Nephron progenitor cell (in vitro differentiated cells): ENCODE results near the gene EARS2.

Source experiments
- DNase-seq: peaks from one replicate; pipeline ENCODE4 v3.0.0; 2021
- H3K27ac Mint-ChIP-seq: 2 replicates; pipeline ENCODE4 v1.8.0; 2021; ENCODE audit warnings: mild to moderate bottlenecking, moderate library complexity, mixed read lengths
- H3K27me3 Mint-ChIP-seq: 2 replicates; pipeline ENCODE4 v1.8.0; 2021; ENCODE audit warnings: mild to moderate bottlenecking, low read depth, mixed read lengths; ENCODE audit not compliant: poor library complexity
- H3K36me3 Mint-ChIP-seq: 2 replicates; pipeline ENCODE4 v1.8.0; 2021; ENCODE audit warnings: low read depth, mixed read lengths
- H3K4me1 Mint-ChIP-seq: 2 replicates; pipeline ENCODE4 v1.8.0; 2021; ENCODE audit warnings: mixed read lengths
- H3K4me3 Mint-ChIP-seq: 2 replicates; pipeline ENCODE4 v1.8.0; 2021; ENCODE audit warnings: mild to moderate bottlenecking, moderate library complexity, mixed read lengths
- H3K9me3 Mint-ChIP-seq: 2 replicates; pipeline ENCODE4 v1.8.0; 2021; ENCODE audit warnings: mild to moderate bottlenecking, moderate library complexity, mixed read lengths
- CTCF ChIP-seq: fragments of 200-600 bp; sonication (generic); IDR thresholded peaks from 2 replicates; pipeline ENCODE4 v1.5.0; 2021; ENCODE audit warnings: antibody characterized with exemption

Gene EARS2

DNA sequence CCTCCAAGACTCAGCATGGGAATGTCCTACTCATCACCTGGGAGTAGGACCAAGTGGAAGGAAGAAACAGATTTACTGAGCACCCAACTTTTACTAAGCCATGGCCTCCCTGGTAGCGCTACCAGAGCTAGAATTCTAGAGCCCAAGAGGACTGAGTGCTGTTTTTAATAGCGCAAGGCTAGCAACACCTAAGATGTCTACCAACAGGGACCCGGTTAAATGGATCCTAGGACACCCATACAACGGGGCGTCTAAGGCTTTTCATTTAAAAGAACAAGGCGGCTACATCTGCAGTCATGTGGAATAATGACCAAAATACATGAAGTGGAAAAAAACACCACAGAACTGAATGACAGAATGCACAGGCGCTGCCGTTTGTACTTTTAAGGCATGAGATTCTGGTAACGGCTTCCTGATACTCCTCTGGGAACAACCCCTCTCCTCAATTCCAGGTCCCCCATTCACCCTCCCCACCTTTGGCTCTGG, 51.9 kb downstream of the EARS2 start:
- peaks cover 17% of the 10 kb centered on the region for H3K36me3 Mint-ChIP-seq
- H3K27me3 Mint-ChIP-seq: no peaks in the 10 kb centered on the region
- H3K4me3 Mint-ChIP-seq: no peak overlapping the region
- H3K27ac Mint-ChIP-seq: peak overlapping the region; percentile 42
- DNase-seq: no peak
- H3K9me3 Mint-ChIP-seq: no peaks in the 10 kb centered on the region
- no peak for TF ChIP-seq CTCF
- H3K4me1 Mint-ChIP-seq: peaks cover 48% of the 10 kb centered on the region

DNA sequence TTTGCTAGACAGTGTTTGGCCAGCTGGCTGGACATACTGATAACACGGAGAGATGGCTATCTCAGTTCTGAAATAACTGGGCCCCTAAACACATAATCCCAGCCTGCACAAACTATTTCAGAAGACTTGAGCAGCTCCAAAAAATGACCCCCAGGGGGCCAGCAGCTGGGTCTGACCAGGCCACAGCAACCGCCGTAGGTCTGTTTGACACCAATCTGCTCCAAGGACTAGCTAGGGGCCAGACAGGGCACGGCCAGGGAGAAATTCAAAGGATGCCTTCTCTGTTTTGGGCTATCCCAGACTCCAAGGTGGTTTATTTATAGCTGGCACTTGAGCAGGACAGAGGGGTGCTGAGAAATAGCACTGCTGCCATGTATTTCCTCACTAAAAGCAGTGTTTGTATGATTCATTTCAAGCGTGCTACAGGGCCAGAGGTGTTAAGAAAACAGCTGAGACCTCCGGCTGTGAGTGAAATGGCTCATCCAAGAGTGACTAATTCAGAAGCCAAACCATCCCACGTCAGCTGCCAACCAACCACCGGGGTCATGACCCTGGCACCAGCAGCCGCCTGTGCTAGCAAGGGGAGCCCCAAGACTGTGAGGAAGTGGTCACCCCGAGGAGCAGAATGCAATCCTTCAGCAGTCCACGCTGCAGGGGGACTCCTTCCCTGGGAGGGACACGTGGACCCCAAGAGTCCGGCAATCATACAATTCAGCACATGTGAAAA, 52.5 kb downstream of the EARS2 start:
- peak overlapping the region; percentile 42 for H3K27ac Mint-ChIP-seq
- H3K4me3 Mint-ChIP-seq: no peak overlapping the region
- DNase-seq: no peak
- peaks cover 48% of the 10 kb centered on the region for H3K4me1 Mint-ChIP-seq
- no peaks in the 10 kb centered on the region for H3K9me3 Mint-ChIP-seq
- H3K27me3 Mint-ChIP-seq: no peaks in the 10 kb centered on the region
- no peak for TF ChIP-seq CTCF
- H3K36me3 Mint-ChIP-seq: peaks cover 17% of the 10 kb centered on the region

- no peak for DNase-seq
- H3K4me1 Mint-ChIP-seq: peaks cover 43% of the 10 kb centered on the region
Measured at GRCh38 chr16:23504076-23504452, 53.1 kb downstream of the EARS2 start.

GRCh38 chr16:23502466-23502865, 54.7 kb downstream of the EARS2 start:
- peaks cover 6% of the 10 kb centered on the region for H3K36me3 Mint-ChIP-seq
- no peak for TF ChIP-seq CTCF

More at GRCh38 chr16:23504076-23504452, 53.1 kb downstream of the EARS2 start:
- no peaks in the 10 kb centered on the region for H3K27me3 Mint-ChIP-seq
- H3K36me3 Mint-ChIP-seq: peaks cover 17% of the 10 kb centered on the region
- no peak overlapping the region for H3K4me3 Mint-ChIP-seq
- H3K9me3 Mint-ChIP-seq: no peaks in the 10 kb centered on the region
- no peak for TF ChIP-seq CTCF
- H3K27ac Mint-ChIP-seq: no peak overlapping the region

GRCh38 chr16:23501291-23501690, 55.9 kb downstream of the EARS2 start:
- Mint-ChIP-seq H3K36me3 (peaks cover 5% of the 10 kb centered on the region), H3K27me3 (no peaks in the 10 kb centered on the region), H3K27ac (no peak overlapping the region), H3K4me1 (peaks cover 37% of the 10 kb centered on the region), H3K9me3 (no peaks in the 10 kb centered on the region), H3K4me3 (no peak overlapping the region)
- no peak for DNase-seq
- no peak for TF ChIP-seq CTCF

More at GRCh38 chr16:23502466-23502865, 54.7 kb downstream of the EARS2 start:
- Mint-ChIP-seq H3K9me3 (no peaks in the 10 kb centered on the region), H3K27ac (no peak overlapping the region), H3K4me1 (peaks cover 41% of the 10 kb centered on the region), H3K27me3 (no peaks in the 10 kb centered on the region), H3K4me3 (no peak overlapping the region)
- DNase-seq: no peak

DNA sequence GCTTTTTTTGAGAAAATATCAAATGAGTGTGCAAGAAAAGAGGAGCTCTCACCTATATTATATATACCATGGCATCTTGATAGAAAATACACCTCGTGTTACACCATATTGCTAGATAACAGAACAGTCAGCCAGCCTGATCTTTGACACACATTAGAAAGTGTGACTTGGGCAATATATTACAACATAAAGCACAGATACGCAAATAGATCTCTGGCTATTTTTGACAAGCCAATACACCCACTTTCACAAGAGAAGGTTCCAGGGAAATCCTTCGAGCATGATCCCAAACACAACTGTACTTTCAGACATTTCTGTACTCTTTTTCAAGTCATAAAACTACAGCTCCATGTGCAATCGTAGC, 56.3 kb downstream of the EARS2 start:
- peaks cover 5% of the 10 kb centered on the region for H3K36me3 Mint-ChIP-seq
- H3K27ac Mint-ChIP-seq: no peak overlapping the region
- TF ChIP-seq CTCF: no peak
- no peaks in the 10 kb centered on the region for H3K9me3 Mint-ChIP-seq
- DNase-seq: no peak
- peaks cover 33% of the 10 kb centered on the region for H3K4me1 Mint-ChIP-seq
- H3K27me3 Mint-ChIP-seq: no peaks in the 10 kb centered on the region
- no peak overlapping the region for H3K4me3 Mint-ChIP-seq
